GM21360 (cell line): Measurements from ENCODE around the gene SNRPA.
"Not testable (repeated sequence)": the region's sequence is repeated elsewhere in the genome, so short reads cannot be mapped to it uniquely, and the experiment has no call there.

ENCODE experiments used
- ATAC-seq: cut with Tn5 transposase; IDR thresholded peaks from one replicate; pipeline ENCODE4 v1.9.1; 2021; ENCODE audit warnings: mild to moderate bottlenecking, moderate library complexity; ENCODE audit not compliant: unreplicated experiment

SNRPA gene

GRCh38 chr19:40744554-40745401 is 6.2 kb upstream of the SNRPA start:
- ATAC-seq: no peak

GRCh38 chr19:40745402-40745780 is 5.6 kb upstream of the SNRPA start:
- no peak for ATAC-seq

- no peak for ATAC-seq
These were observed 3.5 kb upstream of the SNRPA start for GRCh38 chr19:40747536-40747935.

- ATAC-seq: peak; percentile 79
These were observed 737 bp upstream of the SNRPA start, which contains the start of gene ACTMAP for GRCh38 chr19:40750058-40750873. Gene ACTMAP (minus strand): TSS chr19:40750477. CDS start chr19:40749803, 674 bp downstream.

- no peak for ATAC-seq
These were observed 1.3 kb downstream of the SNRPA start for GRCh38 chr19:40752257-40752781.

GRCh38 chr19:40754611-40755247 is 3.7 kb downstream of the SNRPA start:
- no peak for ATAC-seq

- ATAC-seq: no peak
These were observed 4.2 kb downstream of the SNRPA start for GRCh38 chr19:40755248-40755624.

GRCh38 chr19:40755791-40756190 is 4.8 kb downstream of the SNRPA start:
- no peak for ATAC-seq

GRCh38 chr19:40756502-40757110 is 5.6 kb downstream of the SNRPA start:
- ATAC-seq: no peak

- ATAC-seq: no peak
These were observed 7.5 kb downstream of the SNRPA start for GRCh38 chr19:40758491-40758890.

GRCh38 chr19:40759352-40759751 is 8.3 kb downstream of the SNRPA start:
- ATAC-seq: no peak

GRCh38 chr19:40762754-40763470 is 11.9 kb downstream of the SNRPA start:
- no peak for ATAC-seq

GRCh38 chr19:40763526-40763925 is 12.5 kb downstream of the SNRPA start:
- ATAC-seq: no peak

GRCh38 chr19:40763963-40764362 is 13.0 kb downstream of the SNRPA start:
- no peak for ATAC-seq

- not testable (repeated sequence) for ATAC-seq
These were observed 15.4 kb downstream of the SNRPA start for GRCh38 chr19:40766385-40766784.

GRCh38 chr19:40768869-40769268 is 17.9 kb downstream of the SNRPA start:
- ATAC-seq: no peak

- ATAC-seq: not testable (repeated sequence)
These were observed 20.3 kb downstream of the SNRPA start for GRCh38 chr19:40771101-40771862.

- ATAC-seq: no peak
These were observed 24.1 kb downstream of the SNRPA start, which contains the start of gene MIA for GRCh38 chr19:40774916-40775631. Gene MIA (plus strand): TSS chr19:40775521. CDS start chr19:40775543, 22 bp downstream.

GRCh38 chr19:40775632-40776022 is 24.6 kb downstream of the SNRPA start:
- ATAC-seq: no peak
